ENCODE results near the gene DAGLA.
"Not testable (repeated sequence)": the region's sequence is repeated elsewhere in the genome, so short reads cannot be mapped to it uniquely, and the experiment has no call there.

Gene DAGLA

GRCh38 chr11:61679893-61680621 is at the start of gene DAGLA:
Gene DAGLA (plus strand): TSS chr11:61680391. CDS start chr11:61720156, 39,765 bp downstream.
- peak; percentile 59 to 63 for DNase-seq (ENCODE audit: low read depth in 2 of 2)

GRCh38 chr11:61632096-61632495 is 48.1 kb upstream of the DAGLA start:
- DNase-seq (ENCODE audit: low read depth in 2 of 2): no peak

DNA sequence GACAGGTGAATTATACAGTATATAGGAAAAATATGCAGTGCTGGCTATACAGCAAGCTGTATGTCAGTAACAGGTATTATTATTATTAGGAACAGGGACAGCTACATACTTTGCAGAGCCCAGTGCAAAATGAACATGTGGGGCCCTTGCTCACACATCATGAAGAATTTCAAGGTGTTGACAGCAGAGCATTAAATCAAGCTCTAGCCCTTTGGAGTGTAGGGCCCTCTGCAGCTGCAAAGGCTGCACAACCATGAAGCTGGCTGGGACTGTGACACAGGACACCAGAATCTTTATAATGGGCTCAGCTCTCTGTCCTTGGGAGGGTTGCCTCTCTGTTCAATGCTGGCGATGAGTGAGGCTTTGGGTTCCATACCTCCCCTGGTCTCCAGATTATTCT is 44.9 kb upstream of the DAGLA start:
- DNase-seq (ENCODE audit: low read depth in 2 of 2): no peak

DNA sequence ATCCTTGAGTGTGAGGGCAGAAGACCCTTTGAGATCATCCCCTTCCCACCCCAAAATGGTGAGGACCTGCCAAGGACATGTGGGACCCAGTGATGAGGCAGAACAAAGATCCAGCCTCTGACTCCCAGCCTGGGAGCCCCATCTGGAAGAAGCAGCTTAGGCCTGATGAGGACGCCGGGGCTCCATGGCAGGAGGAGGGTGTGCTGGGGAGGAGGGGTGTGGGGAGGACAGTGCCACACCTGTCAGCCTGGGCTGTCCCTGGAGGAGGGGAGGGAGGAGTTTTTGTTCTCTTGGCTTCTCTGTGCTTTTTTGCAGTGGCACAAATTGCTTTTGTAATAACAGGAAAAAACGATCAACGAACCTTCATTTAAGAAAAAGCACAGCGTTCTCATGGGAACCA is 44.4 kb upstream of the DAGLA start:
- DNase-seq (ENCODE audit: low read depth in 2 of 2): no peak

GRCh38 chr11:61636676-61637075 is 43.5 kb upstream of the DAGLA start:
- no peak for DNase-seq (ENCODE audit: low read depth in 2 of 2)

DNA sequence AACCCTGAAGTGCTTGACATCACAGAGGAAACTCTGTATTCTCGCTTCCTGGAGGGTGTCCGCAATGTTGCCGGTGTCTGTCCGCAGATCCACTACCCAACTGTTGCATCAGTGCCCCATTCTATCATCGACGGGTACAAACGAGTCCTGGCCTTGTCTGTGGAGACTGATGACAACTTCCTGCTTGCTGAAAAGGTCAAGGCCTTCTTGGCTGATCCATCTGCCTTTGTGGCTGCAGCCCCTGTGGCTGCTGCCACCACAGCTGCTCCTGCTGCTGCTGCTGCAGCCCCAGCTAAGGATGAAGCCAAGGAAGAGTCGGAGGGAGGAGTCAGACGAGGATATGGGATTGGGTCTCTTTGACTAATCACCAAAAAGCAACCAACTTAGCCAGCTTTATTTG is 42.9 kb upstream of the DAGLA start:
- no peak for DNase-seq (ENCODE audit: low read depth in 2 of 2)

- no peak for DNase-seq (ENCODE audit: low read depth in 2 of 2)
Measured at GRCh38 chr11:61639816-61640443, 40.3 kb upstream of the DAGLA start.

DNA sequence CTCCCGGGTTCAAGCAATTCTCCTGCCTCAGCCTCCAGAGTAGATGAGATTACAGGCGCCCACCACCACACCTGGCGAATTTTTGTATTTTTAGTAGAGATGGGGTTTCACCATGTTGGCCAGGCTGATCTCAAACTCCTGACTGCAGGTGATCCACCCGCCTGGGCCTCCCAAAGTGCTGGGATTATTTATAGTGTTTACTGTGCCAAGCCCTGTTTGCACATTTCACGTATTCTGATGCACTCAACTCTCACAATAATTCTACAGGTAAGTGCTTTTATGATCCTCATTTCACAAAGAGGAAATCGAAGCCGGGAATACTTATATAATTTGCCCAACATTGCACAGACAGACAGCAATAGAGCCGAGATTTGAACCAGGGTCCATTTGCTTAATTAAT is 38.0 kb upstream of the DAGLA start:
- DNase-seq (ENCODE audit: low read depth in 2 of 2): no peak

DNA sequence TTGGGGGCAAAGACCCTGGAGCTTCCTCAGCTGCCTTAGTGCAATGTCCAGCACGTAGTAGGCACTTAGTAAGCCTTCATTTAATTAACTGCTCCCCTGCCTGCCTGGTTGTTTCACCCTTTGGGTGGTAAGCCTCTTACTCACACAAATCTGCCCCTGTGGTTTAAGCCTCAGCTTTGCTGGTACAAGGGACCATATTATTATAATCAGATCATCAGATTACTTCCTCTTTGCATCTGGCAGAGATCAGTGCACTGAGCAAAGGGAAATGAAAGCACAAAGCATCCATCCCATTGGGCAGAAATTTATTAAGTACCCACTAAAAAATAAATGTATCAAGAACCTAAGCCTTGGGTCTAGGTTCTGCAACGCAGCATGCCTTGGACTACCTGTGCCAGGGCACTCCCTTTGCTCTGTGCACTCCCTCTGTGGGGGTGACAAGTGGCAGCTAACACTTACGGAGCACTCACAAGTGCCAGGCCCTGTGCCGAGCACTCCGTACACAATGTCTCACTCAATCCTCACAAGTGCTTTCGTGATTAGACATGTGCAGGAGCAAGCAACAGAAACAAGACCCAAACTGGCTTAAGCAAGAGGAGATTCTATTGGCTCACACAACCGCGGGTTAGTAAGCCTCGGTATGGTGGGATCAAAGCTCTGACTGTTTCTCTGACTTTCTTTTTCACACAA is 34.9 kb upstream of the DAGLA start:
- DNase-seq (ENCODE audit: low read depth in 2 of 2): no peak

DNA sequence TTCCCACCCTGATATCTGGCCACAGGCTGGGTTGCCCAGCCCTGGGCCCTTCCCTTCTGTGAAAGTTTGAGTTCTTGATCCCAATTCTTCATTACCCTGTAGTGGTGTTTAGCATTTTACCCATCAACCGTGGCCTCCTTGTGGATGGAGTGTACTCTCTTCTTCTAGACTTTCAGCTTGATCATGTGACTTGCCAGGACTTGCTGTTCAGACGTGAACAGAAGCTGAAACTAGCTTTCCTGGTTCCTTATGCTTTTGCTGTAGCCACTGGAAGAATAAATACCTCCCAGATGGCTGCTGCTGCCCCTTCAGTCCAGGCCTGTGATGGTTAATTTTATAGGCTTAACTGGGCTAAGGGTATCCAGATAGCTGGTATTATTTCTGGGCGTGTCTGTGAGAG is 32.7 kb upstream of the DAGLA start:
- no peak for DNase-seq (ENCODE audit: low read depth in 2 of 2)

GRCh38 chr11:61650781-61651571 is 29.2 kb upstream of the DAGLA start:
- DNase-seq (ENCODE audit: low read depth in 2 of 2): no peak

- DNase-seq (ENCODE audit: low read depth in 2 of 2): no peak
Measured at GRCh38 chr11:61652135-61652534, 28.1 kb upstream of the DAGLA start.

- DNase-seq (ENCODE audit: low read depth in 2 of 2): no peak
Measured at GRCh38 chr11:61654397-61654829, 25.8 kb upstream of the DAGLA start.

GRCh38 chr11:61655266-61656159 is 24.7 kb upstream of the DAGLA start:
- DNase-seq (ENCODE audit: low read depth in 2 of 2): not testable (repeated sequence)

- no peak for DNase-seq (ENCODE audit: low read depth in 2 of 2)
Measured at GRCh38 chr11:61656347-61657077, 23.7 kb upstream of the DAGLA start.

DNA sequence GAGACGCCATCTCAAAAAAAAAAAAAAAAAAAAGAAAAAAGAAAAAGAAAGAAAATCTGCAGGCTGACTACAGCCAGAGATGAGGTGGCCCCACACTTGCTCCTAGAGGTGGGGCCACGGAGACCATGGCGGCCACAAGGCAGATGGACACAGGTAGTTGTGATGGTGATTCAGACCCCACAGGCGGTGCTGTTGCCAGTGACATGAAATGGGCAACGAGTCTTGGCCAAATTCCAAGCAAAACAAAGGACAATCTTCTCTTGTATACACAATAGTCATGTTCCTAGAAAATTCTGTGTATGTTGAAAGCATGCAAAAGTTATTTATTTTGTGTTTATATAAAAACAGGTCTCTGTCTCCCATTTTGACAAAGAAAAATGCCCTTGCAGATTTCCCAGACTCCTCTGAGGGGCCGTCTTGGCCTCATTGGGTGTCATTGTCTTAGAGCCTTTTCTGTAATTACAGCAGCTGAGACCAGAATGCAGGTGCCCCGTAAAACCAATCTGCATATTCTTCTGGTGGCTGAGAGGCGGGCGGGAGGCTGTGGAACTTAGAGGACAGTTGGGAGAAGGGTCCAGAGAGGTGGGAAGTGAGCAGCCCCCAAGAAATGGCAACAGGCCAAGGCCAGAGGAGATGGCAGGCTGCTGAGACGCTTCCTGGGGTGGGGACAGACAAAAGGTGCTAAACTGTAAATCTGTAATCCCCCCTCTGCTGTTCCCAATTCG is 22.5 kb upstream of the DAGLA start:
- DNase-seq (ENCODE audit: low read depth in 2 of 2): no peak

- no peak for DNase-seq (ENCODE audit: low read depth in 2 of 2)
Measured at GRCh38 chr11:61659413-61660196, 20.6 kb upstream of the DAGLA start.

DNA sequence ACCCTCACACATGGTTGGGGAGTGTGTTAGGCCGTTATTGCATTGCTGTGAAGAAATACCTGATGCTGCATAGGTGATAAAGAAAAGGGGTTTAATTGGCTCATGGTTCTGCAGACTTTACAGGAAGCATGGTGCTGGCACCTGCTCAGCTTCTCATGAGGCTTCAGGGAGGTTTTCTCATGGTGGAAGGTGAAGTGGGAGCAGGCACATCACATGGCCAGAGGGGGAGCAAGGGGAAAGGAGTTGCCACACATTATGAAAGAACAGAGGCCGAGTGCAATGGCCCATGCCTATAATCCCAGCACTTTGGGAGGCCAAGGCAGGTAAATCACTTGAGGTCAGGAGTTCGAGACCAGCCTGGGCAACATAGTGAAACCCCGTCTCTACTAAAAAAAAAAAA is 19.2 kb upstream of the DAGLA start:
- DNase-seq (ENCODE audit: low read depth in 2 of 2): not testable (repeated sequence)
